ENCODE data around the gene TLE4. TPM values are rescaled to one million over a fixed set of nuclear protein-coding genes. Genes with fewer than 3 reads are reported as not detected.

The TLE4 gene
- total and polyA plus RNA-seq, 2 of the 13 experiments (the other 11 are each of a cell fraction or from before 2014, with no cell fraction given): 2.0 to 2.3 TPM

- Histone ChIP-seq H3K27ac (ENCODE audit: extremely low read length, insufficient read depth, low read length) (no peak overlapping the region), H4K20me1 (ENCODE audit: insufficient read depth, low read length) (no peaks in the 10 kb centered on the region), H2AFZ (ENCODE audit: low read length) (no peak overlapping the region), H3K79me2 (ENCODE audit: insufficient read depth, low read length) (no peaks in the 10 kb centered on the region), H3K4me1 (ENCODE audit: insufficient read depth, low read length) (no peaks in the 10 kb centered on the region), H3K9me3 (ENCODE audit: low read length) (peaks cover 10% of the 10 kb centered on the region; the same call in 1 of the 2 replicates), H3K4me3 (replicated peaks in 1 of 3; ENCODE audit: insufficient read depth in 1 of 3, low read depth in 2 of 3, low read length in 3 of 3) (no peak overlapping the region), H3K27me3 (ENCODE audit: control insufficient read depth in 1 of 2, insufficient read depth in 2 of 2, low read length in 2 of 2) (no peaks in the 10 kb centered on the region), H3K4me2 (ENCODE audit: low read depth, low read length) (no peak overlapping the region), H3K9ac (ENCODE audit: insufficient read depth, low read depth, low read length) (no peak overlapping the region), H3K36me3 (replicated peaks in 1 of 2; ENCODE audit: control insufficient read depth in 1 of 2, insufficient read depth in 2 of 2, low read length in 2 of 2) (no peaks in the 10 kb centered on the region)
- POLR2A ChIA-PET: no interaction called here
- in situ Hi-C loops (cut with HindIII; ENCODE audit: extremely low pct_ligation_motif_present, low pct_unique_long_range_greater_than_20kb) (no loop called here), intact Hi-C loops (cut with micrococcal nuclease; ENCODE audit: unreplicated experiment) (no loop called here)
- ATAC-seq (no peak), FAIRE-seq (no peak), DNase-seq (ENCODE audit: low spot score) (no peak)
- TF ChIP-seq HMGXB3 (CRISPR knock-in tag; IDR thresholded peaks at IDR 0.05; ENCODE audit: borderline replicate concordance) (no peak), MTERF4 (CRISPR knock-in tag; IDR thresholded peaks at IDR 0.05) (no peak), PAWR (CRISPR knock-in tag; IDR thresholded peaks at IDR 0.05; ENCODE audit: borderline replicate concordance) (no peak), PITX1 (CRISPR knock-in tag; IDR thresholded peaks at IDR 0.05) (no peak), CENPX (CRISPR knock-in tag; IDR thresholded peaks at IDR 0.05) (no peak), AGO2 (optimal IDR thresholded peaks at IDR 0.05; ENCODE audit: low read depth, low read length) (no peak), ETS1 (CRISPR knock-in tag; IDR thresholded peaks at IDR 0.05) (no peak), HNRNPL (IDR thresholded peaks at IDR 0.05; ENCODE audit: low read depth, low read length) (no peak), ZBTB3 (CRISPR knock-in tag; IDR thresholded peaks at IDR 0.05; ENCODE audit: borderline replicate concordance, low read depth) (no peak), ZBTB39 (CRISPR knock-in tag; IDR thresholded peaks at IDR 0.05) (no peak), ZNF7 (CRISPR knock-in tag; IDR thresholded peaks at IDR 0.05) (no peak)
- CTCF ChIA-PET (ENCODE audit: low intra/inter-chr PET ratio, low total read pairs): no interaction called here
- WGBS (ENCODE audit: low lambda C conversion rate): 92% methylated on average over 5 of the region's 5 CpGs
- BruUV-seq (replicated peaks): no TSS peak
Observed at GRCh38 chr9:79632060-79632459, 60.3 kb downstream of the TLE4 start.

Data from HepG2 (cell line).